H1 (cell line): ENCODE data around the gene PPM1N. TPM values are rescaled to one million over a fixed set of nuclear protein-coding genes. Genes with fewer than 3 reads are reported as not detected.

Experiments used
- CTCF ChIA-PET: fragments of 300-600 bp; sonication (Branson Sonifier 250); formaldehyde crosslinking; loops from one replicate; lab custom pipeline; 2021; ENCODE audit not compliant: partially characterized antibody; lab: Charles Lee
- POLR2A ChIA-PET: fragments of 300-600 bp; sonication (Branson Sonifier 250); formaldehyde crosslinking; loops from one replicate; lab custom pipeline; 2021; ENCODE audit warnings: inconsistent platforms; ENCODE audit not compliant: partially characterized antibody; lab: Charles Lee
- DNase-seq, 2 experiments: peaks; one replicate each; pipeline versions ENCODE4 v3.0.0 to v3.0.0-alpha.2; 2010 to 2022; ENCODE audit warnings: low spot score in 2 of 2, low read depth in 1 of 2, mixed read lengths in 1 of 2
- FAIRE-seq: peaks from 2 replicates; lab custom pipeline; 2011; peaks lifted over from hg19 to GRCh38; lab: Jason Lieb, UNC
- H2AFZ ChIP-seq: 2 replicates; pipeline ENCODE4 v1.8.1; 2012; ENCODE audit warnings: low read length, inconsistent platforms
- H2AK5ac ChIP-seq: 2 replicates; pipeline ENCODE4 v1.6.1; 2013; ENCODE audit warnings: low read depth, low read length
- H2BK120ac ChIP-seq: replicated peaks from 2 replicates; pipeline ENCODE3; 2013; ENCODE audit warnings: low read depth, low read length, inconsistent platforms
- H2BK12ac ChIP-seq: 2 replicates; pipeline ENCODE4 v1.6.1; 2013; ENCODE audit warnings: low read depth, low read length
- H2BK15ac ChIP-seq: 2 replicates; pipeline ENCODE4 v1.6.1; 2013; ENCODE audit warnings: low read length
- H2BK20ac ChIP-seq: 2 replicates; pipeline ENCODE4 v1.6.1; 2013; ENCODE audit warnings: low read length
- H2BK5ac ChIP-seq: 2 replicates; pipeline ENCODE4 v1.6.1; 2013; ENCODE audit warnings: low read depth, low read length
- H3K14ac ChIP-seq: 2 replicates; pipeline ENCODE4 v1.6.1; 2013; ENCODE audit warnings: inconsistent platforms; ENCODE audit not compliant: insufficient read length
- H3K18ac ChIP-seq: 2 replicates; pipeline ENCODE4 v1.6.1; 2013; ENCODE audit warnings: low read length; ENCODE audit errors: extremely low read depth
- H3K23ac ChIP-seq: 2 replicates; pipeline ENCODE4 v1.6.1; 2013; ENCODE audit warnings: inconsistent platforms; ENCODE audit not compliant: insufficient read length
- H3K23me2 ChIP-seq: 2 replicates; pipeline ENCODE4 v1.6.1; 2013; ENCODE audit warnings: low read depth, low read length
- H3K27ac ChIP-seq: 2 replicates; pipeline ENCODE4 v1.6.1; 2011; ENCODE audit warnings: low read depth, low read length, inconsistent platforms
- H3K27me3 ChIP-seq, 4 experiments: replicated peaks in 1 of 4; 1 replicate in 1 of 4; 2 replicates in 3 of 4; pipeline versions ENCODE4 v1.6.1 to v1.8.1; 2011 to 2013; ENCODE audit warnings: low read length in 3 of 4, mild to moderate bottlenecking in 3 of 4, inconsistent platforms in 2 of 4, mixed read lengths in 2 of 4, moderate library complexity in 1 of 4; ENCODE audit not compliant: control insufficient read depth in 3 of 4, insufficient read depth in 3 of 4; ENCODE audit errors: extremely low read depth in 1 of 4
- H3K36me3 ChIP-seq, 4 experiments: 2 replicates each; pipeline versions ENCODE4 v1.6.1 to v1.8.1; 2011 to 2013; ENCODE audit warnings: mild to moderate bottlenecking in 4 of 4, low read length in 3 of 4, moderate library complexity in 2 of 4, control low read depth in 1 of 4, inconsistent platforms in 1 of 4; ENCODE audit not compliant: insufficient read depth in 4 of 4, control insufficient read depth in 2 of 4
- H3K4ac ChIP-seq: replicated peaks from 2 replicates; pipeline ENCODE3; 2013; ENCODE audit warnings: low read length, low read depth, mixed read lengths, inconsistent platforms; ENCODE audit not compliant: insufficient read length
- H3K4me1 ChIP-seq, 4 experiments: replicated peaks in 1 of 4; 1 replicate in 1 of 4; 2 replicates in 3 of 4; pipeline versions ENCODE4 v1.6.1 to v1.8.1; 2011 to 2013; ENCODE audit warnings: low read length in 3 of 4, inconsistent platforms in 2 of 4, mixed read lengths in 1 of 4; ENCODE audit not compliant: insufficient read depth in 4 of 4, control insufficient read depth in 3 of 4
- H3K4me2 ChIP-seq, 2 experiments: 2 replicates each; pipeline versions ENCODE4 v1.6.1 to v1.8.1; 2011 to 2013; ENCODE audit warnings: low read depth in 2 of 2, low read length in 2 of 2, control low read depth in 1 of 2, inconsistent platforms in 1 of 2, mild to moderate bottlenecking in 1 of 2; ENCODE audit not compliant: insufficient read depth in 1 of 2
- H3K4me3 ChIP-seq, 4 experiments: fragments of 200-600, 300-600 bp in 1 of 4; sonication (generic), shearing (Covaris generic), sonication (Bioruptor Twin) in 1 of 4; 2 replicates each; pipeline versions ENCODE4 v1.5.1 to v1.8.1; 2011 to 2016; ENCODE audit warnings: low read length in 4 of 4, low read depth in 3 of 4, control low read depth in 2 of 4, inconsistent platforms in 2 of 4, mild to moderate bottlenecking in 2 of 4, mixed read lengths in 1 of 4, moderate library complexity in 1 of 4; ENCODE audit not compliant: insufficient read depth in 2 of 4; ENCODE audit errors: extremely low read depth in 1 of 4
- H3K56ac ChIP-seq: replicated peaks from 2 replicates; pipeline ENCODE3; 2013; ENCODE audit warnings: low read depth, mild to moderate bottlenecking, mixed read lengths, low read length, inconsistent platforms; ENCODE audit not compliant: insufficient read length
- H3K79me1 ChIP-seq: 2 replicates; pipeline ENCODE4 v1.6.1; 2013; ENCODE audit warnings: low read depth, low read length, control low read depth
- H3K79me2 ChIP-seq, 2 experiments: 2 replicates each; pipeline versions ENCODE4 v1.6.1 to v1.8.1; 2012 to 2013; ENCODE audit warnings: low read length in 2 of 2, mild to moderate bottlenecking in 2 of 2, inconsistent platforms in 1 of 2; ENCODE audit not compliant: insufficient read depth in 2 of 2, control insufficient read depth in 1 of 2
- H3K9ac ChIP-seq, 4 experiments: replicated peaks in 1 of 4; 1 replicate in 1 of 4; 2 replicates in 3 of 4; pipeline versions ENCODE4 v1.6.1 to v1.8.1; 2011 to 2013; ENCODE audit warnings: low read depth in 3 of 4, low read length in 3 of 4, control low read depth in 2 of 4, mild to moderate bottlenecking in 2 of 4, moderate library complexity in 2 of 4, inconsistent platforms in 1 of 4; ENCODE audit errors: extremely low read depth in 1 of 4
- H3K9me3 ChIP-seq, 2 experiments: 2 replicates each; pipeline versions ENCODE4 v1.6.1 to v1.8.1; 2012 to 2013; ENCODE audit warnings: mild to moderate bottlenecking in 2 of 2, moderate library complexity in 2 of 2, control low read depth in 1 of 2, inconsistent platforms in 1 of 2, low read depth in 1 of 2, low read length in 1 of 2, mixed read lengths in 1 of 2; ENCODE audit not compliant: insufficient read depth in 2 of 2
- H4K20me1 ChIP-seq, 2 experiments: replicated peaks in 1 of 2; 2 replicates each; pipeline versions ENCODE3 to v1.8.1; 2011 to 2013; ENCODE audit warnings: inconsistent platforms in 2 of 2, low read length in 2 of 2, mild to moderate bottlenecking in 1 of 2; ENCODE audit not compliant: insufficient read depth in 2 of 2, control insufficient read depth in 1 of 2
- H4K5ac ChIP-seq: 2 replicates; pipeline ENCODE4 v1.6.1; 2013; ENCODE audit warnings: low read length, low read depth, mixed read lengths, inconsistent platforms; ENCODE audit not compliant: insufficient read length
- H4K8ac ChIP-seq: 2 replicates; pipeline ENCODE4 v1.8.0; 2013; ENCODE audit warnings: mild to moderate bottlenecking, moderate library complexity, low read length, inconsistent platforms; ENCODE audit not compliant: insufficient read depth; ENCODE audit errors: extremely low read depth
- H4K91ac ChIP-seq: replicated peaks from 2 replicates; pipeline ENCODE3; 2013; ENCODE audit warnings: low read length, mixed read lengths, inconsistent platforms; ENCODE audit not compliant: insufficient read length
- CBX5 ChIP-seq: fragments of 300-800, 300-1000 bp; sonication (generic); IDR thresholded peaks from 2 replicates; pipeline ENCODE4 v1.7.1; 2016; ENCODE audit warnings: antibody characterized with exemption, low read length, low read depth
- EP300 ChIP-seq, 2 experiments: IDR thresholded peaks; 1 replicate in 1 of 2; 2 replicates in 1 of 2; pipeline ENCODE4 v1.6.1; 2011 to 2012; ENCODE audit warnings: low read depth in 2 of 2, low read length in 2 of 2, mild to moderate bottlenecking in 2 of 2, borderline replicate concordance in 1 of 2, inconsistent platforms in 1 of 2, moderate library complexity in 1 of 2
- GABPA ChIP-seq: IDR thresholded peaks from 2 replicates; pipeline ENCODE4 v1.6.1; 2011; ENCODE audit warnings: mild to moderate bottlenecking, low read length, moderate library complexity, borderline replicate concordance; ENCODE audit not compliant: insufficient read depth
- KDM5A ChIP-seq: fragments of 200-600 bp; IDR thresholded peaks from 2 replicates; pipeline ENCODE4 v1.7.1; 2012; ENCODE audit warnings: mild to moderate bottlenecking, low read length, inconsistent platforms, mixed read lengths
- RAD21 ChIP-seq, 2 experiments: IDR thresholded peaks in 1 of 2; conservative IDR thresholded peaks in 1 of 2; 2 replicates each; pipeline ENCODE4 v1.6.1; 2011; ENCODE audit warnings: low read depth in 2 of 2, low read length in 2 of 2, improper control_type of control experiment in 1 of 2, inconsistent platforms in 1 of 2, mild to moderate bottlenecking in 1 of 2, moderate library complexity in 1 of 2
- SIRT6 ChIP-seq: IDR thresholded peaks from one replicate; pipeline ENCODE4 v1.7.1; 2012; ENCODE audit warnings: low read length, inconsistent platforms
- SIX5 ChIP-seq: IDR thresholded peaks from 2 replicates; pipeline ENCODE4 v1.6.1; 2011; ENCODE audit warnings: mild to moderate bottlenecking, low read depth, low read length
- SP4 ChIP-seq: IDR thresholded peaks from 2 replicates; pipeline ENCODE4 v1.6.1; 2012; ENCODE audit warnings: low read length, inconsistent platforms
- TAF7 ChIP-seq: optimal IDR thresholded peaks from 2 replicates; pipeline ENCODE3; 2011; ENCODE audit warnings: low read depth, mild to moderate bottlenecking, inconsistent platforms, low read length, moderate library complexity, borderline replicate concordance
- WGBS, 2 experiments: shearing (Covaris generic) in 1 of 2; methylation state at CpG; one replicate each; pipeline versions ENCODE4 v1.1.6 to v1.1.7; 2013 to 2015; ENCODE audit warnings: low lambda C conversion rate in 2 of 2, mixed read lengths in 2 of 2, inconsistent platforms in 1 of 2, low coverage in 1 of 2, missing lambda C conversion rate in 1 of 2; ENCODE audit not compliant: insufficient replicate concordance in 2 of 2, insufficient coverage in 1 of 2, insufficient read length in 1 of 2; ENCODE audit errors: extremely low coverage in 1 of 2, missing lambda C conversion rate in 1 of 2; 5-methylcytosine and 5-hydroxymethylcytosine counted together
- polyA plus RNA-seq, 7 experiments: library from polyadenylated mRNA; depleted of rRNA in 3 of 7; stranded (reverse) in 5 of 7; unstranded in 2 of 7; fragments of >200 nt in 5 of 7; fragments of 200-250 nt in 2 of 7; gene quantifications; 1 replicate in 5 of 7; 2 replicates in 1 of 7; 4 replicates in 1 of 7; pipeline versions ENCODE4 v1.2.1 to v1.2.3, GENCODE V29; 2011 to 2013; ENCODE audit warnings: missing spikeins in 2 of 7, mixed read lengths in 2 of 7
- total RNA-seq: library from RNA; stranded (reverse); fragmentation: NEBNext Ultra II Directional; extraction: Animal tissue kit (Norgen Biotek cat#: 25700); gene quantifications from 2 replicates; pipeline ENCODE4 v1.2.1, GENCODE V29; 2021

PPM1N gene
- total and polyA plus RNA-seq, 2 of the 8 experiments (the other 6 are each of a cell fraction or from before 2014, with no cell fraction given): 12.2 to 14.4 TPM

DNA sequence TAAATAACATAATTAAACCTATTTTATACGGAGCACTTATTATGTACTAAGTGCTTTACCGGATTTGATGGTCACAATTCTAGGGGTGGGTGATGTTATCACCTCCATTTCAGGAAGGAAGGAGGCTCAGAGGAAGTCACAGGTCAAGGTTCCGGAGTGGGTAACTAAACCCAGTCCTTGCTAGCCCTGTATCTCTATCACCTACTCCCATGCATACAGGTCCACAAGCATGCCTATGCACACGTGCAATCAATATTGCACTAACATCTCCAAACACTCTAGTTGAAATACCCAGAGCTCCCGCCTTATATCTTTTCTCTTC lies 48.3 kb upstream of the PPM1N start:
- peak overlapping the region; percentile 95 for H2AFZ ChIP-seq
- POLR2A ChIA-PET: interaction anchor here (1.0 to 2.1 kb wide), 3 partner anchors 11 to 28 kb away, joined by 3 to 8 read pairs (median 4); partner anchors contain the start of gene FOSB

More for the DNA sequence above, 48.3 kb upstream of the PPM1N start:
- peak overlapping the region; percentile 47 to 69 (median 52); a peak in 7 of 8 replicates for H3K4me3 ChIP-seq
- H3K23me2 ChIP-seq: peaks cover 11% of the 10 kb centered on the region
- 0 out of 2 replicates have a peak overlapping the region, but pooled peaks have one; percentile 3 for H2BK15ac ChIP-seq
- CTCF ChIA-PET: interaction anchor here (0.8 to 6.3 kb wide), 7 partner anchors 9 to 191 kb away, joined by 3 to 145 read pairs (median 12); no protein-coding TSS in a partner anchor
- H3K4ac ChIP-seq: no peak overlapping the region
- H3K56ac ChIP-seq: no peak overlapping the region
- no peak overlapping the region for H3K23ac ChIP-seq
- H3K9ac ChIP-seq: peak overlapping the region in 3 of 4 experiments; percentile 21 to 67 (median 54); a peak in 5 of 7 replicates
- H4K20me1 ChIP-seq: no peaks in the 10 kb centered on the region
- no peak overlapping the region for H4K5ac ChIP-seq
- H2AK5ac ChIP-seq: no peak overlapping the region
- TF ChIP-seq GABPA: no peak
- no peak for TF ChIP-seq SIX5
- TF ChIP-seq SP4: no peak
- no peak for TF ChIP-seq TAF7
- no peak for TF ChIP-seq SIRT6
- TF ChIP-seq RAD21 (IDR thresholded peaks at IDR 0.05 in 1 of 2, conservative IDR thresholded peaks at IDR 0.05 in 1 of 2; ENCODE audit: low read depth in 2 of 2, low read length in 2 of 2): no peak
- TF ChIP-seq KDM5A: no peak
- no peak for TF ChIP-seq CBX5
- TF ChIP-seq EP300 (IDR thresholded peaks at IDR 0.05; ENCODE audit: borderline replicate concordance in 1 of 2, low read depth in 2 of 2, low read length in 2 of 2): no peak
- TF ChIP-seq, all 59 proteins: peak for 0
- Histone ChIP-seq H2BK5ac (no peak overlapping the region), H2BK120ac (peak overlapping the region; percentile 6), H3K79me2 (no peaks in the 10 kb centered on the region), H3K4me1 (peaks cover 0 to 7% (median 4%) of the 10 kb centered on the region in 4 experiments; a peak in 4 of 7 replicates), H3K36me3 (no peaks in the 10 kb centered on the region), H3K27me3 (peaks cover 0 to 19% (median 14%) of the 10 kb centered on the region in 4 experiments; a peak in 6 of 7 replicates), H2BK12ac (peak overlapping the region; percentile 92; the same call in 1 of the 2 replicates), H3K18ac (peak overlapping the region; percentile 25; the same call in 1 of the 2 replicates), H3K27ac (no peak overlapping the region), H3K9me3 (no peaks in the 10 kb centered on the region), H4K8ac (no peak overlapping the region; the same call in none of the 2 replicates), H3K4me2 (peak overlapping the region; percentile 70 to 97), H3K14ac (no peak overlapping the region), H4K91ac (no peak overlapping the region), H2BK20ac (no peak overlapping the region), H3K79me1 (no peaks in the 10 kb centered on the region)
- no peak for FAIRE-seq
- 80% methylated on average over 5 of the region's 5 CpGs; no CpG with 5 or more reads in 1 of the 2 experiments for WGBS, 2 experiments
- no peak for DNase-seq
